H1 (cell line): ENCODE measurements around the gene CBX4. TPM values are rescaled to one million over a fixed set of nuclear protein-coding genes. Genes with fewer than 3 reads are reported as not detected.
A peak's percentile ranks its signal among the peaks of the same experiment; 100 is the strongest.

Experiments used
- CTCF ChIA-PET: fragments of 300-600 bp; sonication (Branson Sonifier 250); formaldehyde crosslinking; loops from one replicate; lab custom pipeline; 2021; ENCODE audit not compliant: partially characterized antibody; lab: Charles Lee
- POLR2A ChIA-PET: fragments of 300-600 bp; sonication (Branson Sonifier 250); formaldehyde crosslinking; loops from one replicate; lab custom pipeline; 2021; ENCODE audit warnings: inconsistent platforms; ENCODE audit not compliant: partially characterized antibody; lab: Charles Lee
- DNase-seq, 2 experiments: peaks; one replicate each; pipeline versions ENCODE4 v3.0.0 to v3.0.0-alpha.2; 2010 to 2022; ENCODE audit warnings: low spot score in 2 of 2, low read depth in 1 of 2, mixed read lengths in 1 of 2
- FAIRE-seq: peaks from 2 replicates; lab custom pipeline; 2011; peaks lifted over from hg19 to GRCh38; lab: Jason Lieb, UNC
- H2AFZ ChIP-seq: 2 replicates; pipeline ENCODE4 v1.8.1; 2012; ENCODE audit warnings: low read length, inconsistent platforms
- H2AK5ac ChIP-seq: 2 replicates; pipeline ENCODE4 v1.6.1; 2013; ENCODE audit warnings: low read depth, low read length
- H2BK120ac ChIP-seq: replicated peaks from 2 replicates; pipeline ENCODE3; 2013; ENCODE audit warnings: low read depth, low read length, inconsistent platforms
- H2BK12ac ChIP-seq: 2 replicates; pipeline ENCODE4 v1.6.1; 2013; ENCODE audit warnings: low read depth, low read length
- H2BK15ac ChIP-seq: 2 replicates; pipeline ENCODE4 v1.6.1; 2013; ENCODE audit warnings: low read length
- H2BK20ac ChIP-seq: 2 replicates; pipeline ENCODE4 v1.6.1; 2013; ENCODE audit warnings: low read length
- H2BK5ac ChIP-seq: 2 replicates; pipeline ENCODE4 v1.6.1; 2013; ENCODE audit warnings: low read depth, low read length
- H3K14ac ChIP-seq: 2 replicates; pipeline ENCODE4 v1.6.1; 2013; ENCODE audit warnings: inconsistent platforms; ENCODE audit not compliant: insufficient read length
- H3K18ac ChIP-seq: 2 replicates; pipeline ENCODE4 v1.6.1; 2013; ENCODE audit warnings: low read length; ENCODE audit errors: extremely low read depth
- H3K23ac ChIP-seq: 2 replicates; pipeline ENCODE4 v1.6.1; 2013; ENCODE audit warnings: inconsistent platforms; ENCODE audit not compliant: insufficient read length
- H3K23me2 ChIP-seq: 2 replicates; pipeline ENCODE4 v1.6.1; 2013; ENCODE audit warnings: low read depth, low read length
- H3K27ac ChIP-seq: 2 replicates; pipeline ENCODE4 v1.6.1; 2011; ENCODE audit warnings: low read depth, low read length, inconsistent platforms
- H3K27me3 ChIP-seq, 4 experiments: replicated peaks in 1 of 4; 1 replicate in 1 of 4; 2 replicates in 3 of 4; pipeline versions ENCODE4 v1.6.1 to v1.8.1; 2011 to 2013; ENCODE audit warnings: low read length in 3 of 4, mild to moderate bottlenecking in 3 of 4, inconsistent platforms in 2 of 4, mixed read lengths in 2 of 4, moderate library complexity in 1 of 4; ENCODE audit not compliant: control insufficient read depth in 3 of 4, insufficient read depth in 3 of 4; ENCODE audit errors: extremely low read depth in 1 of 4
- H3K36me3 ChIP-seq, 4 experiments: 2 replicates each; pipeline versions ENCODE4 v1.6.1 to v1.8.1; 2011 to 2013; ENCODE audit warnings: mild to moderate bottlenecking in 4 of 4, low read length in 3 of 4, moderate library complexity in 2 of 4, control low read depth in 1 of 4, inconsistent platforms in 1 of 4; ENCODE audit not compliant: insufficient read depth in 4 of 4, control insufficient read depth in 2 of 4
- H3K4ac ChIP-seq: replicated peaks from 2 replicates; pipeline ENCODE3; 2013; ENCODE audit warnings: low read length, low read depth, mixed read lengths, inconsistent platforms; ENCODE audit not compliant: insufficient read length
- H3K4me1 ChIP-seq, 4 experiments: replicated peaks in 1 of 4; 1 replicate in 1 of 4; 2 replicates in 3 of 4; pipeline versions ENCODE4 v1.6.1 to v1.8.1; 2011 to 2013; ENCODE audit warnings: low read length in 3 of 4, inconsistent platforms in 2 of 4, mixed read lengths in 1 of 4; ENCODE audit not compliant: insufficient read depth in 4 of 4, control insufficient read depth in 3 of 4
- H3K4me2 ChIP-seq, 2 experiments: 2 replicates each; pipeline versions ENCODE4 v1.6.1 to v1.8.1; 2011 to 2013; ENCODE audit warnings: low read depth in 2 of 2, low read length in 2 of 2, control low read depth in 1 of 2, inconsistent platforms in 1 of 2, mild to moderate bottlenecking in 1 of 2; ENCODE audit not compliant: insufficient read depth in 1 of 2
- H3K4me3 ChIP-seq, 4 experiments: fragments of 200-600, 300-600 bp in 1 of 4; sonication (generic), shearing (Covaris generic), sonication (Bioruptor Twin) in 1 of 4; 2 replicates each; pipeline versions ENCODE4 v1.5.1 to v1.8.1; 2011 to 2016; ENCODE audit warnings: low read length in 4 of 4, low read depth in 3 of 4, control low read depth in 2 of 4, inconsistent platforms in 2 of 4, mild to moderate bottlenecking in 2 of 4, mixed read lengths in 1 of 4, moderate library complexity in 1 of 4; ENCODE audit not compliant: insufficient read depth in 2 of 4; ENCODE audit errors: extremely low read depth in 1 of 4
- H3K56ac ChIP-seq: replicated peaks from 2 replicates; pipeline ENCODE3; 2013; ENCODE audit warnings: low read depth, mild to moderate bottlenecking, mixed read lengths, low read length, inconsistent platforms; ENCODE audit not compliant: insufficient read length
- H3K79me1 ChIP-seq: 2 replicates; pipeline ENCODE4 v1.6.1; 2013; ENCODE audit warnings: low read depth, low read length, control low read depth
- H3K79me2 ChIP-seq, 2 experiments: 2 replicates each; pipeline versions ENCODE4 v1.6.1 to v1.8.1; 2012 to 2013; ENCODE audit warnings: low read length in 2 of 2, mild to moderate bottlenecking in 2 of 2, inconsistent platforms in 1 of 2; ENCODE audit not compliant: insufficient read depth in 2 of 2, control insufficient read depth in 1 of 2
- H3K9ac ChIP-seq, 4 experiments: replicated peaks in 1 of 4; 1 replicate in 1 of 4; 2 replicates in 3 of 4; pipeline versions ENCODE4 v1.6.1 to v1.8.1; 2011 to 2013; ENCODE audit warnings: low read depth in 3 of 4, low read length in 3 of 4, control low read depth in 2 of 4, mild to moderate bottlenecking in 2 of 4, moderate library complexity in 2 of 4, inconsistent platforms in 1 of 4; ENCODE audit errors: extremely low read depth in 1 of 4
- H3K9me3 ChIP-seq, 2 experiments: 2 replicates each; pipeline versions ENCODE4 v1.6.1 to v1.8.1; 2012 to 2013; ENCODE audit warnings: mild to moderate bottlenecking in 2 of 2, moderate library complexity in 2 of 2, control low read depth in 1 of 2, inconsistent platforms in 1 of 2, low read depth in 1 of 2, low read length in 1 of 2, mixed read lengths in 1 of 2; ENCODE audit not compliant: insufficient read depth in 2 of 2
- H4K20me1 ChIP-seq, 2 experiments: replicated peaks in 1 of 2; 2 replicates each; pipeline versions ENCODE3 to v1.8.1; 2011 to 2013; ENCODE audit warnings: inconsistent platforms in 2 of 2, low read length in 2 of 2, mild to moderate bottlenecking in 1 of 2; ENCODE audit not compliant: insufficient read depth in 2 of 2, control insufficient read depth in 1 of 2
- H4K5ac ChIP-seq: 2 replicates; pipeline ENCODE4 v1.6.1; 2013; ENCODE audit warnings: low read length, low read depth, mixed read lengths, inconsistent platforms; ENCODE audit not compliant: insufficient read length
- H4K8ac ChIP-seq: 2 replicates; pipeline ENCODE4 v1.8.0; 2013; ENCODE audit warnings: mild to moderate bottlenecking, moderate library complexity, low read length, inconsistent platforms; ENCODE audit not compliant: insufficient read depth; ENCODE audit errors: extremely low read depth
- H4K91ac ChIP-seq: replicated peaks from 2 replicates; pipeline ENCODE3; 2013; ENCODE audit warnings: low read length, mixed read lengths, inconsistent platforms; ENCODE audit not compliant: insufficient read length
- BCL11A ChIP-seq, 2 experiments: IDR thresholded peaks; one replicate each; pipeline ENCODE4 v1.6.1; 2011; ENCODE audit warnings: low read depth in 2 of 2, low read length in 2 of 2, mild to moderate bottlenecking in 2 of 2
- CHD2 ChIP-seq: IDR thresholded peaks from 2 replicates; pipeline ENCODE4 v1.6.1; 2012; ENCODE audit warnings: low read length, improper control_type of control experiment
- FOSL1 ChIP-seq: IDR thresholded peaks from 2 replicates; pipeline ENCODE4 v1.6.1; 2011; ENCODE audit warnings: mild to moderate bottlenecking, low read depth, low read length, moderate library complexity; ENCODE audit not compliant: insufficient read depth
- GTF2F1 ChIP-seq: IDR thresholded peaks from 2 replicates; pipeline ENCODE4 v1.6.1; 2012; ENCODE audit warnings: low read depth, low read length, improper control_type of control experiment, borderline replicate concordance
- HDAC6 ChIP-seq: IDR thresholded peaks from one replicate; pipeline ENCODE4 v1.7.1; 2012; ENCODE audit warnings: low read depth, mild to moderate bottlenecking, inconsistent platforms, low read length, moderate library complexity
- RBBP5 ChIP-seq: IDR thresholded peaks from 2 replicates; pipeline ENCODE4 v1.7.1; 2012; ENCODE audit warnings: low read depth, mild to moderate bottlenecking, inconsistent platforms, low read length, moderate library complexity, borderline replicate concordance
- RFX5 ChIP-seq: IDR thresholded peaks from 2 replicates; pipeline ENCODE4 v1.6.1; 2011; ENCODE audit warnings: low read depth, low read length, improper control_type of control experiment, borderline replicate concordance
- RNF2 ChIP-seq: fragments of 200-900, 300-1000 bp; sonication (generic); IDR thresholded peaks from 2 replicates; pipeline ENCODE4 v1.7.1; 2016; ENCODE audit warnings: borderline replicate concordance, low read depth, mild to moderate bottlenecking, antibody characterized with exemption, low read length; ENCODE audit not compliant: poor library complexity, severe bottlenecking; ENCODE audit errors: missing control alignments
- SP4 ChIP-seq: IDR thresholded peaks from 2 replicates; pipeline ENCODE4 v1.6.1; 2012; ENCODE audit warnings: low read length, inconsistent platforms
- SRF ChIP-seq: IDR thresholded peaks from 2 replicates; pipeline ENCODE4 v1.6.1; 2011; ENCODE audit warnings: mild to moderate bottlenecking, low read depth, low read length, moderate library complexity
- SUZ12 ChIP-seq: fragments of 200-600 bp; sonication (generic); IDR thresholded peaks from 2 replicates; pipeline ENCODE4 v1.6.1; 2012; ENCODE audit warnings: mild to moderate bottlenecking, inconsistent platforms, low read length, moderate library complexity, mixed read lengths
- TEAD4 ChIP-seq: IDR thresholded peaks from 2 replicates; pipeline ENCODE4 v1.6.1; 2012; ENCODE audit warnings: low read depth, low read length, inconsistent platforms, mixed read lengths
- WGBS, 2 experiments: shearing (Covaris generic) in 1 of 2; methylation state at CpG; one replicate each; pipeline versions ENCODE4 v1.1.6 to v1.1.7; 2013 to 2015; ENCODE audit warnings: low lambda C conversion rate in 2 of 2, mixed read lengths in 2 of 2, inconsistent platforms in 1 of 2, low coverage in 1 of 2, missing lambda C conversion rate in 1 of 2; ENCODE audit not compliant: insufficient replicate concordance in 2 of 2, insufficient coverage in 1 of 2, insufficient read length in 1 of 2; ENCODE audit errors: extremely low coverage in 1 of 2, missing lambda C conversion rate in 1 of 2; 5-methylcytosine and 5-hydroxymethylcytosine counted together
- polyA plus RNA-seq, 7 experiments: library from polyadenylated mRNA; depleted of rRNA in 3 of 7; stranded (reverse) in 5 of 7; unstranded in 2 of 7; fragments of >200 nt in 5 of 7; fragments of 200-250 nt in 2 of 7; gene quantifications; 1 replicate in 5 of 7; 2 replicates in 1 of 7; 4 replicates in 1 of 7; pipeline versions ENCODE4 v1.2.1 to v1.2.3, GENCODE V29; 2011 to 2013; ENCODE audit warnings: missing spikeins in 2 of 7, mixed read lengths in 2 of 7
- total RNA-seq: library from RNA; stranded (reverse); fragmentation: NEBNext Ultra II Directional; extraction: Animal tissue kit (Norgen Biotek cat#: 25700); gene quantifications from 2 replicates; pipeline ENCODE4 v1.2.1, GENCODE V29; 2021

The CBX4 gene
- total and polyA plus RNA-seq, 2 of the 8 experiments (the other 6 are each of a cell fraction or from before 2014, with no cell fraction given), result 1.8 to 4.0 TPM

GRCh38 chr17:79862771-79863440, 23.7 kb upstream of the CBX4 start:
- FAIRE-seq (no peak), DNase-seq (no peak)
- Histone ChIP-seq H3K79me2 (no peaks in the 10 kb centered on the region), H2AFZ (no peak overlapping the region), H3K9me3 (no peaks in the 10 kb centered on the region), H2BK5ac (no peak overlapping the region), H3K27me3 (peaks cover 0 to 2% (median 0%) of the 10 kb centered on the region in 4 experiments; a peak in 1 of 7 replicates), H3K4me3 (no peak overlapping the region), H3K79me1 (no peaks in the 10 kb centered on the region), H4K20me1 (no peaks in the 10 kb centered on the region), H2BK12ac (peak overlapping the region; percentile 75; the same call in 1 of the 2 replicates), H2BK20ac (no peak overlapping the region), H3K23ac (no peak overlapping the region), H3K4me1 (peaks cover 0 to 10% (median 6%) of the 10 kb centered on the region in 4 experiments; a peak in 4 of 7 replicates), H3K18ac (0 out of 2 replicates have a peak overlapping the region, but pooled peaks have one; percentile 25), H3K4me2 (no peak overlapping the region), H3K23me2 (peaks cover 2% of the 10 kb centered on the region; the same call in 1 of the 2 replicates), H3K9ac (no peak overlapping the region), H3K27ac (no peak overlapping the region), H2BK15ac (peak overlapping the region; percentile 88; the same call in 1 of the 2 replicates), H2BK120ac (no peak overlapping the region), H4K91ac (no peak overlapping the region), H2AK5ac (0 out of 2 replicates have a peak overlapping the region, but pooled peaks have one; percentile 82), H3K14ac (no peak overlapping the region), H4K5ac (no peak overlapping the region), H3K4ac (no peak overlapping the region), H3K56ac (no peak overlapping the region), H4K8ac (no peak overlapping the region), H3K36me3 (no peaks in the 10 kb centered on the region)
- WGBS, 2 experiments, result 86 to 100% methylated on average over 2 to 7 of the region's 13 CpGs
- POLR2A ChIA-PET, result no interaction called here
- CTCF ChIA-PET, result interaction anchor here (1.5 to 2.6 kb wide), 2 partner anchors 11 to 26 kb away, joined by 5 to 11 read pairs; no protein-coding TSS in a partner anchor
- TF ChIP-seq GTF2F1 (no peak), SUZ12 (no peak), RFX5 (no peak), SRF (no peak), FOSL1 (no peak), HDAC6 (no peak), RBBP5 (no peak), SP4 (no peak), CHD2 (no peak), BCL11A (IDR thresholded peaks at IDR 0.05; ENCODE audit: low read depth in 2 of 2, low read length in 2 of 2) (no peak), TEAD4 (no peak), RNF2 (no peak)
